GM12872 (cell line): ENCODE results near the gene CD1D.

ENCODE experiments used
- TF ChIP-seq, protein P1 (sequence below): IDR thresholded peaks from 3 replicates; pipeline ENCODE4 v1.5.1; 2011; ENCODE audit warnings: low read depth, mild to moderate bottlenecking, low read length, moderate library complexity; ENCODE audit not compliant: insufficient read depth

The CD1D gene

DNA sequence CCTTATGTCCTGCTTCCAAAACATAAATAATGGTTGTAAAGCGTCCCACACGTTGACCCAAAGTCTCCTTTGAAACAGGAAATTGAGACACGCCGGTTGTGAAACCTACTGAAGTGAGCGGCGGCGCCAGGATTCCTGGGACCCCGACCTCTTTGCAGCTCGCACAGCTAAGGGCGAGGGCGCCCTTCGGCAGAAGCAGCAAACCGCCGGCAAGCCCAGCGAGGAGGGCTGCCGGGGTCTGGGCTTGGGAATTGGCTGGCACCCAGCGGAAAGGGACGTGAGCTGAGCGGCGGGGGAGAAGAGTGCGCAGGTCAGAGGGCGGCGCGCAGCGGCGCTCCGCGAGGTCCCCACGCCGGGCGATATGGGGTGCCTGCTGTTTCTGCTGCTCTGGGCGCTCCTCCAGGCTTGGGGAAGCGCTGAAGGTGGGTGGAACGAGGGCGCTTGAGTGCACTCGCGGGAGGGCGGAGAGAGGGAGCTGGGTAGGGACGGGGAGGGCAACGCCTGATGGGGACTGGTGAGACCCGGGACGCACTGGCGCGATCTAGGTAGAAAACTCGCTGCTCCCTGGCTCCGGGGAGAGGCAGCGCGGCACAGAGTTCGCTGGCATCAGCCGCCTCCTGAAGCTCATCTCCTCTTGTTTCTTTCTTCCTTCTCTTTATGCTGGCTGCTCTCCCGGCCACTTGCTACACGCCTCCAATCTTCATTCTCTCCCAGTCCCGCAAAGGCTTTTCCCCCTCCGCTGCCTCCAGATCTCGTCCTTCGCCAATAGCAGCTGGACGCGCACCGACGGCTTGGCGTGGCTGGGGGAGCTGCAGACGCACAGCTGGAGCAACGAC is at the start of gene CD1D:
CD1D (plus strand) TSS at position 155 of the 836 bp plus-strand sequence; CDS start at position 362, 207 bp downstream.
- TF ChIP-seq, protein P1, sequence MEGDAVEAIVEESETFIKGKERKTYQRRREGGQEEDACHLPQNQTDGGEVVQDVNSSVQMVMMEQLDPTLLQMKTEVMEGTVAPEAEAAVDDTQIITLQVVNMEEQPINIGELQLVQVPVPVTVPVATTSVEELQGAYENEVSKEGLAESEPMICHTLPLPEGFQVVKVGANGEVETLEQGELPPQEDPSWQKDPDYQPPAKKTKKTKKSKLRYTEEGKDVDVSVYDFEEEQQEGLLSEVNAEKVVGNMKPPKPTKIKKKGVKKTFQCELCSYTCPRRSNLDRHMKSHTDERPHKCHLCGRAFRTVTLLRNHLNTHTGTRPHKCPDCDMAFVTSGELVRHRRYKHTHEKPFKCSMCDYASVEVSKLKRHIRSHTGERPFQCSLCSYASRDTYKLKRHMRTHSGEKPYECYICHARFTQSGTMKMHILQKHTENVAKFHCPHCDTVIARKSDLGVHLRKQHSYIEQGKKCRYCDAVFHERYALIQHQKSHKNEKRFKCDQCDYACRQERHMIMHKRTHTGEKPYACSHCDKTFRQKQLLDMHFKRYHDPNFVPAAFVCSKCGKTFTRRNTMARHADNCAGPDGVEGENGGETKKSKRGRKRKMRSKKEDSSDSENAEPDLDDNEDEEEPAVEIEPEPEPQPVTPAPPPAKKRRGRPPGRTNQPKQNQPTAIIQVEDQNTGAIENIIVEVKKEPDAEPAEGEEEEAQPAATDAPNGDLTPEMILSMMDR = no peak

DNA sequence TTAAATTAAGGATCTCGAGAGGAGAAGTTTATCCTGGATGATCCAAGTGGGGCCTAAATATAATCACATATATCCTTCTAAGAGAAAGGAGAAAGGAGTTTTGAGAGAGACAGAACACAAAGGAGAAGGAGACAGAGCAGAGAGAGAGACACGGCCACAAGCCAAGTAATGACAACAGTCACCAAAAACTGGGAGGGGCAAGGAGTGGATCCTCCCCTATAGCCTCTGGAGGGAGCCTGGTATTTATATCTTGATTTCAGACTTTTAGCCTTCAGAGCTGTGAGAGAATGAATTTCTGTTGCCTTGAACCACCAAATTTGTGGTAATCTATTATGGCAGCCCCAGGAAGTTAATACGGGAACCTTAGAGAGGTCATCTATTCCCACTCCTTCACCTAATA is 49.5 kb upstream of the CD1D start:
- TF ChIP-seq, protein P1 = no peak

DNA sequence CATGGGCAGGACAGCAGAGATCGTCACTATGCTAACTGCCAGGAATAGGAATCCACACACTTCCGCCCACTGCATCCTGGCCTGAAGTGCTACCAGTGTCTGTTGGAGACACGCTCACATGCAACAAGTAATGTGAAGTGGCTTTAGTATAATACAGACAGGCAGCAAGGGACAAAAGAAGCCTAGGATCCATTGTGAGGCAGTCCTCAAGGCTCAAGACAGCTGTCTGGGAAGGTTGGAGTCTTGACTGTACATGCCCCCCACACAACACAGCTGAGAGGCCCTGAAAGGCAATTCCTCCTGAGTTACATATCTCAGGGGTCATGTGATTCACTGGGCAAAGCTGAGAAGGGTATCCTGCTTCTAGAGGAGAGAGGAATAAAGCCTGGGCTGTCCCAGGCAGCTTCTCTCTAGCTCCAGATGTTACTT is 39.9 kb upstream of the CD1D start:
- TF ChIP-seq, protein P1 = no peak

DNA sequence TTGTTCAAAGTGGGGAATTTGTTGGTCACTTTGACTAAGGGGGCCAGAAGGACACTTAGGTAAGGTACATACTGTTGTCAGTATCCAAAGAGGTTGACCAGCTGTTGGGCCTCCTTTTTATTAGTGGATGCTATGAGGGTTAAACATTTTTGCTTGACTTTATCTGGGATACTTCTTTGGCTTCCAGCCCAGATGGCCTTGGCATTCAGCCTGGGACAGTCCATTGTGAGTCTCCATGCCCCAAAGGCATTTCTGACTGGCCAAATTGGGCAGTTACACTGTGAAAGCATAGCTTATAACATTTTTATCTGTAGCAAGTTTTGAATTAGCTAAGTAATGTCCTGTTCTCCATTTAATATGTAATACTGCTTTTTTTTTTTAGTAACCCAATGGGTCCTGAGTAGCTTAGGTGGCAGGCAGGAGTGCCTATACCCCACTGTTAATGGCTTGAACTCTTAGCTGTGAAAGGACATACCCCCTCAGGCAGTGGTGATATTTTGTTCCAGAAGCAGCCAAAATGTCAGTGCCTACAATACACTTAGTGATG is 35.4 kb upstream of the CD1D start:
- TF ChIP-seq, protein P1 = no peak

DNA sequence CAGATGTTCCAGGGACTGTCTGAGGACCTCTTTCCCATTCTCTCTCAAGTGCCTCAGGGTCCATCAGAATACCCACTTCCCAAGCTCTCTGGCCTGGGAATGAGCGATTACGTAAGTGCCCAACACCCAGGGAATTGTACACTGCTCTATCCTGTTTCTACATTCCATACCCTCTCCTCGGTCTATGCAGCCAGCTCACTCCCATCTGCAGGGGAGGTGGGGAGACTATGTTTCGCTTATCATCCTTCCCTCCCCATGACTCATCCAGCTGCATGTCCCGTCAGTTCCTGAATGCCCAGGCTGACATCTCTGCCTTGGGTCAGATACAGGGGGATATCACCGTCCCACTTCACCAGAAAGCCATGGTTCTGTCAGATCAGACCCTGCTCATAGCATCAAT is 34.5 kb upstream of the CD1D start:
- TF ChIP-seq, protein P1 = no peak

DNA sequence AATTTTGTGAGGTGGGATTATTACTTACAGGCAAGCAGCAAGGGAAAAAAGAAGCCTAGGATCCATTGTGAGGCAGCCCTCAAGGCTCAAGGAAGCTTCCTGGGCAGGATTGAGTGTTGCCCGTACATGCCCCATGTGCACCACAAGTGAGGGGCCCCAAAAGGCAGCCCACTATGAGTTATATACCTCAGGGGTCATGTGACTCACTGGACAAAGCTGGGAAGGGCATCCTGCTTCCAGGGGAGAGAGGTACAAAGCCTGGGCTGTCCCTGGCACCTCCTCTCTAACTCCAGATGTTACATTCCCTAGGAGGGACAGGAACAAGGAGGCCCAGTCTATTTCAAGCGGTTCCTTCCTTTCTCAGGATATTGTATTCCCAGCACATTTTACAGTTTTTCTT is 34.0 kb upstream of the CD1D start:
- TF ChIP-seq, protein P1 = no peak

DNA sequence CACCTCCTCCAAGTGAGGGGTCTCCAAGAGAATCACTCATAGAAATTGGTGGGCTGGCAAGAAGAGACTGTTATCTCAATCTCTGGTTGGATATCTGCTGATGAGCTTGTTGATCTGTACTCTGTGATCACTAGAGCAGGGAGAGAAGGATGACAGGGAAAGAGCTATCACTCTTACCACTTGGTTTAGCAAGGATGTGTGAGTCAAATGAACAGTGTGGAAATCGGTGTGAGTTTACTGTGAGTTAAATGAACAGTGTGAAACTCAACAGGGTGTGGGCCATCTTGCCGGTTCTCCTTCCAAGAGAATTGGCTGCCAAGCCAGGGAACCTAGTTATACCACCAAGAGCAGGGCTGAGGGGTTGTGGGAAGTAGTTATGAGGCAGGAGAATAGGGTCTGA is 33.3 kb upstream of the CD1D start:
- TF ChIP-seq, protein P1 = no peak
